PFSK-1 (cell line): ENCODE measurements around the gene MTHFD2L.

Source experiments
- FOXP2 ChIP-seq: optimal IDR thresholded peaks from 2 replicates; pipeline ENCODE3; 2011; ENCODE audit warnings: borderline replicate concordance, control low read depth, inconsistent platforms; ENCODE audit not compliant: insufficient read depth; ENCODE audit errors: extremely low read length, extremely low read depth
- POLR2AphosphoS5 ChIP-seq: IDR thresholded peaks from 2 replicates; pipeline ENCODE4 v1.6.1; 2012; ENCODE audit warnings: low read depth, mild to moderate bottlenecking, control low read depth, low read length, moderate library complexity
- SIN3A ChIP-seq: IDR thresholded peaks from 2 replicates; pipeline ENCODE4 v1.6.1; 2012; ENCODE audit warnings: mild to moderate bottlenecking, low read length, moderate library complexity, borderline replicate concordance; ENCODE audit not compliant: insufficient read depth
- TAF1 ChIP-seq: IDR thresholded peaks from 2 replicates; pipeline ENCODE4 v1.6.1; 2012; ENCODE audit warnings: low read length, control low read depth, borderline replicate concordance; ENCODE audit not compliant: insufficient read depth
- TF ChIP-seq, protein P1 (sequence below), 2 experiments: IDR thresholded peaks; 2 replicates each; pipeline versions ENCODE4 v1.6.1 to v1.8.0; 2011 to 2012; ENCODE audit warnings: low read depth in 2 of 2, low read length in 2 of 2, control low read depth in 1 of 2, inconsistent platforms in 1 of 2, mild to moderate bottlenecking in 1 of 2, moderate library complexity in 1 of 2; ENCODE audit not compliant: insufficient read depth in 1 of 2

GRCh38 chr4:74161666-74162450 is 3.9 kb downstream of the MTHFD2L start:
- TF ChIP-seq POLR2AphosphoS5 (no peak), TAF1 (no peak), SIN3A (no peak), FOXP2 (no peak)
- TF ChIP-seq, protein P1, sequence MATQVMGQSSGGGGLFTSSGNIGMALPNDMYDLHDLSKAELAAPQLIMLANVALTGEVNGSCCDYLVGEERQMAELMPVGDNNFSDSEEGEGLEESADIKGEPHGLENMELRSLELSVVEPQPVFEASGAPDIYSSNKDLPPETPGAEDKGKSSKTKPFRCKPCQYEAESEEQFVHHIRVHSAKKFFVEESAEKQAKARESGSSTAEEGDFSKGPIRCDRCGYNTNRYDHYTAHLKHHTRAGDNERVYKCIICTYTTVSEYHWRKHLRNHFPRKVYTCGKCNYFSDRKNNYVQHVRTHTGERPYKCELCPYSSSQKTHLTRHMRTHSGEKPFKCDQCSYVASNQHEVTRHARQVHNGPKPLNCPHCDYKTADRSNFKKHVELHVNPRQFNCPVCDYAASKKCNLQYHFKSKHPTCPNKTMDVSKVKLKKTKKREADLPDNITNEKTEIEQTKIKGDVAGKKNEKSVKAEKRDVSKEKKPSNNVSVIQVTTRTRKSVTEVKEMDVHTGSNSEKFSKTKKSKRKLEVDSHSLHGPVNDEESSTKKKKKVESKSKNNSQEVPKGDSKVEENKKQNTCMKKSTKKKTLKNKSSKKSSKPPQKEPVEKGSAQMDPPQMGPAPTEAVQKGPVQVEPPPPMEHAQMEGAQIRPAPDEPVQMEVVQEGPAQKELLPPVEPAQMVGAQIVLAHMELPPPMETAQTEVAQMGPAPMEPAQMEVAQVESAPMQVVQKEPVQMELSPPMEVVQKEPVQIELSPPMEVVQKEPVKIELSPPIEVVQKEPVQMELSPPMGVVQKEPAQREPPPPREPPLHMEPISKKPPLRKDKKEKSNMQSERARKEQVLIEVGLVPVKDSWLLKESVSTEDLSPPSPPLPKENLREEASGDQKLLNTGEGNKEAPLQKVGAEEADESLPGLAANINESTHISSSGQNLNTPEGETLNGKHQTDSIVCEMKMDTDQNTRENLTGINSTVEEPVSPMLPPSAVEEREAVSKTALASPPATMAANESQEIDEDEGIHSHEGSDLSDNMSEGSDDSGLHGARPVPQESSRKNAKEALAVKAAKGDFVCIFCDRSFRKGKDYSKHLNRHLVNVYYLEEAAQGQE (IDR thresholded peaks at IDR 0.05; ENCODE audit: insufficient read depth in 1 of 2, low read depth in 2 of 2, low read length in 2 of 2), result no peak
